Pancreas (tissue), 10 donors: ENCODE results near the gene DNM2. TPM values are rescaled to one million over a fixed set of nuclear protein-coding genes. Genes with fewer than 3 reads are reported as not detected.
"Not testable (repeated sequence)": the region's sequence is repeated elsewhere in the genome, so short reads cannot be mapped to it uniquely, and the experiment has no call there.

ENCODE experiments used
- ATAC-seq, 4 donors: fragments of 200-7000 bp; cut with Tn5 transposase; one replicate each; pipeline versions ENCODE4 v1.8.0 to v1.9.1; 2020; ENCODE audit warnings: mild to moderate bottlenecking in 4 of 4, moderate library complexity in 4 of 4
- DNase-seq, 6 donors: peaks; one replicate each; pipeline ENCODE4 v3.0.0-alpha.2; 2020
- FAIRE-seq: peaks from 2 replicates; lab custom pipeline; 2012; peaks lifted over from hg19 to GRCh38; lab: Jason Lieb, UNC
- H3K27ac ChIP-seq, 4 donors: fragments of 200-600 bp; sonication (generic); 1 replicate in 3 of 4; 2 replicates in 1 of 4; pipeline versions ENCODE4 v1.5.0 to v1.8.0; 2020
- H3K27me3 ChIP-seq, 4 donors: fragments of 200-600 bp; one replicate each; pipeline ENCODE4 v1.8.0; 2021
- H3K36me3 ChIP-seq, 3 donors: fragments of 200-600 bp; sonication (generic) in 1 of 3; one replicate each; pipeline versions ENCODE4 v1.5.0 to v1.8.0; 2020 to 2021
- H3K4me1 ChIP-seq, 3 donors: fragments of 200-600 bp; one replicate each; pipeline ENCODE4 v1.8.0; 2021
- H3K4me3 ChIP-seq, 4 donors: fragments of 200-600 bp; sonication (generic) in 2 of 4; one replicate each; pipeline versions ENCODE4 v1.5.0 to v1.8.0; 2020 to 2021
- H3K9me3 ChIP-seq, 4 donors: fragments of 200-600 bp; one replicate each; pipeline ENCODE4 v1.8.0; 2021
- CTCF ChIP-seq, 4 donors: fragments of 200-600 bp; sonication (generic) in 3 of 4; IDR thresholded peaks; one replicate each; pipeline versions ENCODE4 v1.5.0 to v1.8.0; 2021; ENCODE audit warnings: antibody characterized with exemption in 4 of 4
- WGBS, 2 donors: extraction: QIAGEN DNeasy Blood & Tissue Kit; methylation state at CpG; one replicate each; pipeline ENCODE4 v1.1.7; 2013; 5-methylcytosine and 5-hydroxymethylcytosine counted together
- intact Hi-C, 3 donors: fragments of 100-400 bp; cut with DNase I; formaldehyde crosslinking; loops; one replicate each; pipeline versions ENCODE4 v1.11.1 to v1.14.2; 2022
- polyA plus RNA-seq, 2 donors: library from polyadenylated mRNA; stranded (reverse); fragments of 200-250 nt; gene quantifications; one replicate each; pipeline ENCODE4 v1.2.3, GENCODE V29; 2013
- total RNA-seq, 6 donors: library from RNA; stranded (reverse); fragmentation: NEBNext Ultra II Directional in 4 of 6; extraction: Animal tissue kit (Norgen Biotek cat#: 25700) in 4 of 6; gene quantifications; one replicate each; pipeline versions ENCODE4 v1.2.1 to v1.2.4, GENCODE V29; 2021 to 2023
- donor health status: healthy with polysubstance abuse.
- donor health status: DM: no; HTN: no; CAD: no; lungs with moderate emphysema.
- donor health status: DM: no; HTN: no; CAD: no.
- donor health status: control.
- donor health status: control.
- donor health status: Bipolar disorder and iron deficiency.
- donor health status: DM: yes; HTN: yes; CAD: no.
- donor health status: DM: no; HTN: no; CAD: no.
- donor health status: DM: no; HTN: no; CAD: no.
- donor health status: DM: yes; HTN: yes; CAD: no.

The DNM2 gene
- total and polyA plus RNA-seq, 8 donors: 52.5 to 115 (median 88.6) TPM

GRCh38 chr19:10737722-10738121, 19.8 kb downstream of the DNM2 start:
- Histone ChIP-seq H3K4me1 (peaks cover 16 to 24% (median 23%) of the 10 kb centered on the region in 3 donors), H3K9me3 (no peaks in the 10 kb centered on the region), H3K27me3 (no peaks in the 10 kb centered on the region), H3K36me3 (no peaks in the 10 kb centered on the region), H3K27ac (no peak overlapping the region), H3K4me3 (no peak overlapping the region)
- ATAC-seq: no peak
- FAIRE-seq: no peak
- peak in 1 of 6 donors; percentile 22 for DNase-seq
- intact Hi-C loops: no loop called here
- 94 to 96% methylated on average over 9 of the region's 9 CpGs for WGBS, 2 donors
- no peak for TF ChIP-seq CTCF (IDR thresholded peaks at IDR 0.05)

- WGBS, 2 donors: 30 to 34% methylated on average over 3 of the region's 3 CpGs
- DNase-seq: no peak
- FAIRE-seq: peak; percentile 45
- no peaks in the 10 kb centered on the region for H3K36me3 ChIP-seq
- H3K9me3 ChIP-seq: no peaks in the 10 kb centered on the region
- H3K4me3 ChIP-seq: no peak overlapping the region
- TF ChIP-seq CTCF (IDR thresholded peaks at IDR 0.05): no peak
- ATAC-seq: peak; percentile 74 to 81 (median 78)
- no peaks in the 10 kb centered on the region for H3K27me3 ChIP-seq
- peaks cover 39 to 52% (median 42%) of the 10 kb centered on the region in 3 donors for H3K4me1 ChIP-seq
- intact Hi-C loops: no loop called here
- peak overlapping the region in 2 of 4 donors; percentile 2 to 55 for H3K27ac ChIP-seq
Measured at GRCh38 chr19:10740798-10741197, 22.9 kb downstream of the DNM2 start.

- 60 to 62% methylated on average over 4 of the region's 4 CpGs for WGBS, 2 donors
- ATAC-seq (peak in 3 of 4 donors; percentile 5 to 15 (median 13)), FAIRE-seq (no peak), DNase-seq (peak in 1 of 6 donors; percentile 16)
- H3K4me3 ChIP-seq: no peak overlapping the region
- H3K9me3 ChIP-seq: no peaks in the 10 kb centered on the region
- peak overlapping the region in 2 of 4 donors; percentile 2 to 15 for H3K27ac ChIP-seq
- no peaks in the 10 kb centered on the region for H3K36me3 ChIP-seq
- peaks cover 39 to 56% (median 49%) of the 10 kb centered on the region in 3 donors for H3K4me1 ChIP-seq
- intact Hi-C loops: no loop called here
- H3K27me3 ChIP-seq: no peaks in the 10 kb centered on the region
- TF ChIP-seq CTCF (IDR thresholded peaks at IDR 0.05): no peak
Measured at GRCh38 chr19:10742476-10742875, 24.6 kb downstream of the DNM2 start.

- Histone ChIP-seq H3K4me1 (peaks cover 51 to 74% (median 62%) of the 10 kb centered on the region in 3 donors), H3K4me3 (no peak overlapping the region), H3K9me3 (no peaks in the 10 kb centered on the region), H3K27ac (peak overlapping the region; percentile 33 to 67 (median 54)), H3K27me3 (no peaks in the 10 kb centered on the region), H3K36me3 (no peaks in the 10 kb centered on the region)
- ATAC-seq: no peak
- intact Hi-C loops: no loop called here
- no peak for FAIRE-seq
- WGBS, 2 donors: 33 to 35% methylated on average over 11 of the region's 11 CpGs
- DNase-seq: peak in 1 of 6 donors; percentile 28
- TF ChIP-seq CTCF (IDR thresholded peaks at IDR 0.05): no peak
Measured at GRCh38 chr19:10744253-10744798, 26.4 kb downstream of the DNM2 start.

- H3K27me3 ChIP-seq: no peaks in the 10 kb centered on the region
- ATAC-seq (no peak), DNase-seq (peak in 1 of 6 donors; percentile 34), FAIRE-seq (no peak)
- no peaks in the 10 kb centered on the region for H3K36me3 ChIP-seq
- TF ChIP-seq CTCF (IDR thresholded peaks at IDR 0.05): no peak
- H3K4me1 ChIP-seq: peaks cover 56 to 80% (median 67%) of the 10 kb centered on the region in 3 donors
- WGBS, 2 donors: 23 to 30% methylated on average over 12 of the region's 12 CpGs
- H3K9me3 ChIP-seq: no peaks in the 10 kb centered on the region
- H3K4me3 ChIP-seq: no peak overlapping the region
- H3K27ac ChIP-seq: peak overlapping the region; percentile 33 to 67 (median 54)
- intact Hi-C loops: no loop called here
Measured at GRCh38 chr19:10744801-10745293, 27.0 kb downstream of the DNM2 start.

GRCh38 chr19:10746437-10746836, 28.6 kb downstream of the DNM2 start:
- H3K4me3 ChIP-seq, H3K36me3 ChIP-seq, ATAC-seq, intact Hi-C loops, H3K9me3 ChIP-seq, FAIRE-seq, H3K27ac ChIP-seq, H3K27me3 ChIP-seq, DNase-seq: not testable (repeated sequence)
- H3K4me1 ChIP-seq: peaks cover 55 to 83% (median 72%) of the 10 kb centered on the region in 3 donors
- 92 to 94% methylated on average over 8 of the region's 8 CpGs for WGBS, 2 donors
